ENCODE data around the gene PPM1D. TPM values are rescaled to one million over a fixed set of nuclear protein-coding genes. Genes with fewer than 3 reads are reported as not detected.
"Not testable (repeated sequence)": the region's sequence is repeated elsewhere in the genome, so short reads cannot be mapped to it uniquely, and the experiment has no call there.

PPM1D gene
- total and polyA plus RNA-seq, 5 donors from 2014 or later, result 9.5 to 29.6 (median 12.9) TPM

DNA sequence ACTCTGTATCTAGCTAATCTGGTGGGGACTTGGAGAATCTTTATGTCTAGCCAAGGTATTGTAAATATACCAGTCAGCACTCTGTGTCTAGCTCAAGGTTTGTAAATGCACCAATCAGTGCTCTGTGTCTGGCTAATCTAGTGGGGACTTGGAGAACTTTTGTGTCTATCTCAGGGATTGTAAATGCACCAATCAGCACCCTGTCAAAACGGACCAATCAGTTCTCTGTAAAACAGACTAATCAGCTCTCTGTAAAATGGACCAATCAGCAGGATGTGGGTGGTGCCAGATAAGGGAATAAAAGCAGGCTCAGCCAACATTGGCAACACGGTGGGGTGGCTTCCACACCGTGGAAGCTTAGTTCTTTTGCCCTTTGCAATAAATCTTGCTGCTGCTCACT is 14.3 kb downstream of the PPM1D start:
- H3K27me3 ChIP-seq (ENCODE audit: control insufficient read depth, insufficient read depth, low read length); H3K4me1 ChIP-seq (ENCODE audit: control insufficient read depth, insufficient read depth, low read length, poor library complexity, severe bottlenecking); H3K27me3 Mint-ChIP-seq; H3K4me3 ChIP-seq (ENCODE audit: low read depth, low read length); DNase-seq; H3K9me3 Mint-ChIP-seq; H3K36me3 ChIP-seq (ENCODE audit: control insufficient read depth, insufficient read depth, low read length); ATAC-seq (ENCODE audit: low read depth in 2 of 2); H3K27ac ChIP-seq (ENCODE audit: insufficient read depth, low read length, poor library complexity, severe bottlenecking); H3K9me3 ChIP-seq (ENCODE audit: control insufficient read depth in 2 of 2, low read length in 2 of 2): not testable (repeated sequence)
- H3K27ac Mint-ChIP-seq, result peak overlapping the region in 1 of 3 donors; percentile 57
- peaks cover 24 to 52% (median 38%) of the 10 kb centered on the region in 4 donors for H3K4me1 Mint-ChIP-seq
- H3K36me3 Mint-ChIP-seq, result peaks cover 10% of the 10 kb centered on the region
- H3K4me3 Mint-ChIP-seq, result peak overlapping the region in 1 of 4 donors; percentile 15

DNA sequence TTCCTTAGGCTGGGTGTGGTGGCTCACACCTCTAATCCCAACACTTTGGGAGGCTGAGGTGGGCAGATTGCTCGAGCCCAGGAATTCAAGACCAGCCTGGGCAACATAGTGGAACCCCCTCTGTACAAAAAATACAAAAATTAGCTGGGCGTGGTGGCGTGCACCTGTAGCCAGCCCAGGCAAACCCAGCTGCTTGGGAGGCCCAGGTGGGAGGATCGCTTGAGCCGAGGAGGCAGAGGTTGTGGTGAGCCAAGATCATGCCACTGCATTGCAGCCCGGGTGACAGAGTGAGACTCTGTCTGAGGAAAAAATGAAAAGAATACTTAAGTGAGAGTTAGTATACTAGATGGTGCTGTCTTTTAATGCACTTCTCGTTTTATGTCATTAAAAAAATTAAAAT is 15.1 kb downstream of the PPM1D start:
- H3K36me3 ChIP-seq (ENCODE audit: control insufficient read depth, insufficient read depth, low read length), result peaks cover 5% of the 10 kb centered on the region
- ATAC-seq (ENCODE audit: low read depth in 2 of 2) (no peak), DNase-seq (no peak)
- Mint-ChIP-seq H3K4me3 (no peak overlapping the region), H3K27ac (no peak overlapping the region), H3K4me1 (peaks cover 19 to 56% (median 40%) of the 10 kb centered on the region in 4 donors), H3K9me3 (no peaks in the 10 kb centered on the region), H3K27me3 (no peaks in the 10 kb centered on the region), H3K36me3 (peaks cover 10% of the 10 kb centered on the region)
- H3K9me3 ChIP-seq (ENCODE audit: control insufficient read depth in 2 of 2, low read length in 2 of 2), result no peaks in the 10 kb centered on the region
- no peak overlapping the region for H3K4me3 ChIP-seq (ENCODE audit: low read depth, low read length)
- H3K4me1 ChIP-seq (ENCODE audit: control insufficient read depth, insufficient read depth, low read length, poor library complexity, severe bottlenecking), result no peaks in the 10 kb centered on the region
- no peaks in the 10 kb centered on the region for H3K27me3 ChIP-seq (ENCODE audit: control insufficient read depth, insufficient read depth, low read length)
- no peak overlapping the region for H3K27ac ChIP-seq (ENCODE audit: insufficient read depth, low read length, poor library complexity, severe bottlenecking)

DNA sequence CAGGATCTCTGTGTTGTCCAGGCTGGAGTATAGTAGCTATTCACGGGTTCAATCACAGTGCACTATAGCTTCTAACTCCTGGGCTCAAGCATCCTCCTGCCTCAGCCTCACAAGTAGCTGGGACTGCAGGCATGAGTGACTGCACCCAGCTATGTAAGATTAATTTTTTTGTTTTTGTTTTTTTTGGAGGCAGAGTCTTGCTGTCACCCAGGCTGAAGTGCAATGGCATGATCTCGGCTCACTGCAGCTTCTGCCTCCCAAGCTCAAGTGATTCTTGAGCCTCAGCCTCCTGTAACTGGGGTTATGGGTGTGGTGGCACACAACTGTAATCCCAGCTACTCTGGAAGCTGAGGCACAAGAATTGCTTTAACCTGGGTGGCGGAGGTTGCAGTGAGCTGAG is 15.8 kb downstream of the PPM1D start:
- Histone ChIP-seq H3K36me3 (ENCODE audit: control insufficient read depth, insufficient read depth, low read length) (peaks cover 5% of the 10 kb centered on the region), H3K27me3 (ENCODE audit: control insufficient read depth, insufficient read depth, low read length) (no peaks in the 10 kb centered on the region), H3K9me3 (ENCODE audit: control insufficient read depth in 2 of 2, low read length in 2 of 2) (no peaks in the 10 kb centered on the region), H3K27ac (ENCODE audit: insufficient read depth, low read length, poor library complexity, severe bottlenecking) (no peak overlapping the region), H3K4me3 (ENCODE audit: low read depth, low read length) (no peak overlapping the region), H3K4me1 (ENCODE audit: control insufficient read depth, insufficient read depth, low read length, poor library complexity, severe bottlenecking) (no peaks in the 10 kb centered on the region)
- H3K4me1 Mint-ChIP-seq, result peaks cover 14 to 56% (median 36%) of the 10 kb centered on the region in 4 donors
- no peaks in the 10 kb centered on the region for H3K27me3 Mint-ChIP-seq
- peaks cover 10% of the 10 kb centered on the region for H3K36me3 Mint-ChIP-seq
- H3K9me3 Mint-ChIP-seq, result no peaks in the 10 kb centered on the region
- ATAC-seq (ENCODE audit: low read depth in 2 of 2), result no peak
- H3K27ac Mint-ChIP-seq, result no peak overlapping the region
- no peak overlapping the region for H3K4me3 Mint-ChIP-seq
- no peak for DNase-seq

DNA sequence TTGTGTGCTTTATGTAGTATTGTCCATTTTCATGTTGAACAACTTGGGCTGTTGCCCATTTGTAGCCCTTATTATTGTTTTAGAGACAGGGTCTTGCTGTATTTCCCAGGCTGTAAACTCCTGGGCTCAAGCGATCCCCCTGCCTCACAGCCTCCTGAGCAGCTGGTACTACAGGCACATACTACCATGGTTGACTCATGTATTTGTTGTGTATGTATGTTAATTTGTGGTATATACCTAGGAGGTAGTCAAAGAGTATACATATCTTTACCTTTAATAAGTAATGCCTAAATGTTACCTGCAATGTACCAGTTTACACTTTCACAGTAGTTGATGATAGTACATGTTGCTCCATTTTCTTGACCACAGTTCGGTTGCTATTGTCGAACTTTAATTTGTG is 18.1 kb downstream of the PPM1D start:
- Histone ChIP-seq H3K36me3 (ENCODE audit: control insufficient read depth, insufficient read depth, low read length) (peaks cover 5% of the 10 kb centered on the region), H3K27ac (ENCODE audit: insufficient read depth, low read length, poor library complexity, severe bottlenecking) (no peak overlapping the region), H3K27me3 (ENCODE audit: control insufficient read depth, insufficient read depth, low read length) (no peaks in the 10 kb centered on the region), H3K4me3 (ENCODE audit: low read depth, low read length) (no peak overlapping the region), H3K9me3 (ENCODE audit: control insufficient read depth in 2 of 2, low read length in 2 of 2) (no peaks in the 10 kb centered on the region), H3K4me1 (ENCODE audit: control insufficient read depth, insufficient read depth, low read length, poor library complexity, severe bottlenecking) (no peaks in the 10 kb centered on the region)
- Mint-ChIP-seq H3K9me3 (no peaks in the 10 kb centered on the region), H3K27ac (peak overlapping the region in 2 of 3 donors; percentile 2 to 4), H3K36me3 (peaks cover 14% of the 10 kb centered on the region), H3K4me1 (peaks cover 8 to 46% (median 34%) of the 10 kb centered on the region in 4 donors), H3K27me3 (no peaks in the 10 kb centered on the region), H3K4me3 (no peak overlapping the region)
- ATAC-seq (ENCODE audit: low read depth in 2 of 2) (no peak), DNase-seq (no peak)

DNA sequence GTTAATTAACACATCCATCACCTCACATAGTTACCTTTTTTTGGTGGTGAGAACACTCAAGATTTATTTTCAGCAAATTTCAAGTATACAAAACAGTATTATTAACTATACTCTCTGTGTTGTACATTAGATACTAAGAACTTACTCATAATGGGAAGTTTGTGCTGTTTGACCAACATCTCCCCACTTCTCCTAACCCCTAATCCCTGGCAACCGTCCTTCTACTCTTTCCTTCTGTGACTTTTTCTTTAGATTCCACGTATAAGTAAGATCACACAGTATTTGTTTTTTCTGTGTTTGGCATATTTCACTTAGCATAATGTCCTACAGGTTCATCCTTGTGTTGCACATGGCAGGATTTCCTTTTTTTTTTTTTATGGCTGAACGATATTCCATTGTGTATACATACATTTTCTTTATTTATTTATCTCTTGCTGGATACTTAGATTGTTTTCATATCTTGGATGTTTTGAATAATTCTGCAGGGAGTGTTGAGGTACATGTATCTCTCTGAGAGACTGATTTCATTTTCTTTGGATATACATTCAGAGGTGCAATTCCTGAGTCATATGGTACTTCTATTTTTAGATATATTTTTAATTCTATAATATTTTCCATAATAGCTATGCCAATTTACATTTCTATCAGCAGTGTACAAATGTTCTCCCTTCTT is 19.0 kb downstream of the PPM1D start:
- no peak overlapping the region for H3K4me3 Mint-ChIP-seq
- Histone ChIP-seq H3K4me1 (ENCODE audit: control insufficient read depth, insufficient read depth, low read length, poor library complexity, severe bottlenecking) (no peaks in the 10 kb centered on the region), H3K27me3 (ENCODE audit: control insufficient read depth, insufficient read depth, low read length) (no peaks in the 10 kb centered on the region), H3K27ac (ENCODE audit: insufficient read depth, low read length, poor library complexity, severe bottlenecking) (no peak overlapping the region), H3K4me3 (ENCODE audit: low read depth, low read length) (no peak overlapping the region), H3K36me3 (ENCODE audit: control insufficient read depth, insufficient read depth, low read length) (peaks cover 7% of the 10 kb centered on the region), H3K9me3 (ENCODE audit: control insufficient read depth in 2 of 2, low read length in 2 of 2) (no peaks in the 10 kb centered on the region)
- H3K36me3 Mint-ChIP-seq, result peaks cover 16% of the 10 kb centered on the region
- no peaks in the 10 kb centered on the region for H3K9me3 Mint-ChIP-seq
- ATAC-seq (ENCODE audit: low read depth in 2 of 2), result no peak
- no peak for DNase-seq
- no peaks in the 10 kb centered on the region for H3K27me3 Mint-ChIP-seq
- peaks cover 15 to 53% (median 37%) of the 10 kb centered on the region in 4 donors for H3K4me1 Mint-ChIP-seq
- no peak overlapping the region for H3K27ac Mint-ChIP-seq

DNA sequence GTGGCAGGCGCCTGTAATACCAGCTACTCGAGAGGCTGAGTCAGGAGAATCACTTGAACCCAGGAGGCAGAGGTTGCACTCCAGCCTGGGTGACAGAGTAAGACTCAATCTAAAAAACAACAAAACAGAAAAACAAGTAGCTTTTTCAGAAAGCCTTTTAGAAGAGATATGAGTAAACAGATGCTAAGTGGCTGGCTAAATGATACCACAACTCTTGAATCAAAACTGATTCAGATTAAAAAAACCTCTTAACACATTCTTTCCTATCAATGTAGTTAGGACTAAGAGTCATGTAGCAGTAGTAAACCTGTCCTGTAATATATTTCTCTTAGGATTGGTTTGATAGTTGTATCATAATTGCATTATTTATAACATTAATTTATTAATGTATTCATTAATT is 23.0 kb downstream of the PPM1D start:
- Histone ChIP-seq H3K36me3 (ENCODE audit: control insufficient read depth, insufficient read depth, low read length) (peaks cover 9% of the 10 kb centered on the region), H3K27ac (ENCODE audit: insufficient read depth, low read length, poor library complexity, severe bottlenecking) (no peak overlapping the region), H3K4me3 (ENCODE audit: low read depth, low read length) (no peak overlapping the region), H3K9me3 (ENCODE audit: control insufficient read depth in 2 of 2, low read length in 2 of 2) (no peaks in the 10 kb centered on the region), H3K4me1 (ENCODE audit: control insufficient read depth, insufficient read depth, low read length, poor library complexity, severe bottlenecking) (no peaks in the 10 kb centered on the region), H3K27me3 (ENCODE audit: control insufficient read depth, insufficient read depth, low read length) (no peaks in the 10 kb centered on the region)
- no peaks in the 10 kb centered on the region for H3K27me3 Mint-ChIP-seq
- H3K4me3 Mint-ChIP-seq, result no peak overlapping the region
- no peak for ATAC-seq (ENCODE audit: low read depth in 2 of 2)
- H3K9me3 Mint-ChIP-seq, result no peaks in the 10 kb centered on the region
- no peak overlapping the region for H3K27ac Mint-ChIP-seq
- no peak for DNase-seq
- peaks cover 11% of the 10 kb centered on the region for H3K36me3 Mint-ChIP-seq
- peaks cover 20 to 35% (median 27%) of the 10 kb centered on the region in 4 donors for H3K4me1 Mint-ChIP-seq

DNA sequence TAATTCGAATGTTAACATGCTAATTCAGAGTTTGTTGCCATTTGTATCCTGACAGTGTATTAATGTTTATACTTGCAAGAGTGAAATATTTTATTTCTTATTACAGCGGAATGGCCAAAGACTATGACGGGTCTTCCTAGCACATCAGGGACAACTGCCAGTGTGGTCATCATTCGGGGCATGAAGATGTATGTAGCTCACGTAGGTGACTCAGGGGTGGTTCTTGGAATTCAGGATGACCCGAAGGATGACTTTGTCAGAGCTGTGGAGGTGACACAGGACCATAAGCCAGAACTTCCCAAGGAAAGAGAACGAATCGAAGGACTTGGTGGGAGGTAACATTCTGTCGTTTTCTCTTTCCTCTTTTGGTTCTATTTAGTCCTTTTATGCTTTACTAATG is 23.4 kb downstream of the PPM1D start:
- Mint-ChIP-seq H3K4me3 (no peak overlapping the region), H3K27ac (peak overlapping the region in 1 of 3 donors; percentile 70), H3K27me3 (no peaks in the 10 kb centered on the region), H3K36me3 (peaks cover 10% of the 10 kb centered on the region), H3K4me1 (peaks cover 18 to 31% (median 25%) of the 10 kb centered on the region in 4 donors), H3K9me3 (no peaks in the 10 kb centered on the region)
- ATAC-seq (ENCODE audit: low read depth in 2 of 2) (no peak), DNase-seq (no peak)
- no peaks in the 10 kb centered on the region for H3K4me1 ChIP-seq (ENCODE audit: control insufficient read depth, insufficient read depth, low read length, poor library complexity, severe bottlenecking)
- H3K36me3 ChIP-seq (ENCODE audit: control insufficient read depth, insufficient read depth, low read length), result peaks cover 10% of the 10 kb centered on the region
- no peaks in the 10 kb centered on the region for H3K9me3 ChIP-seq (ENCODE audit: control insufficient read depth in 2 of 2, low read length in 2 of 2)
- H3K27me3 ChIP-seq (ENCODE audit: control insufficient read depth, insufficient read depth, low read length), result no peaks in the 10 kb centered on the region
- no peak overlapping the region for H3K27ac ChIP-seq (ENCODE audit: insufficient read depth, low read length, poor library complexity, severe bottlenecking)
- H3K4me3 ChIP-seq (ENCODE audit: low read depth, low read length), result no peak overlapping the region

DNA sequence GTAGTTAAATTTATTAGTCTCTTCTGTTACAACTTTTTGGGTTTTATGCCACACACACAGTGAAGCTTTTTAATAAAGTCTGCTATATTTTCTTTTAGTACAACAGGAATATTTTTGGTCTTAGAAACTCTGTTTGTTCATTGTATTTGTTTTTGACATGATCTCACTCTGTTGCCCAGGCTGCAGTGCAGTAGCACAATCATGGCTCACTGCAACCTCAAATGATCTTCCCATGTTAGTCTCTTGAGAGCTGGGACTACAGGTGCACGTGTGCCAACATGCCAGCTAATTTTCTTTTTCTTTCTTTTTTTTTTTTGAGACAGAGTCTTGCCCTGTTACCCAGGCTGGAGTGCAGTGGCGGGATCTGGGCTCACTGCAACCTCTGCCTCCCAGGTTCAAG is 27.1 kb downstream of the PPM1D start:
- Mint-ChIP-seq H3K4me3 (no peak overlapping the region), H3K27me3 (no peaks in the 10 kb centered on the region), H3K27ac (peak overlapping the region in 2 of 3 donors; percentile 28 to 59), H3K36me3 (peaks cover 9% of the 10 kb centered on the region), H3K9me3 (no peaks in the 10 kb centered on the region), H3K4me1 (peaks cover 14 to 24% (median 20%) of the 10 kb centered on the region in 4 donors)
- ATAC-seq (ENCODE audit: low read depth in 2 of 2) (no peak), DNase-seq (no peak)
- H3K36me3 ChIP-seq (ENCODE audit: control insufficient read depth, insufficient read depth, low read length), result peaks cover 10% of the 10 kb centered on the region
- H3K4me3 ChIP-seq (ENCODE audit: low read depth, low read length), result no peak overlapping the region
- no peak overlapping the region for H3K27ac ChIP-seq (ENCODE audit: insufficient read depth, low read length, poor library complexity, severe bottlenecking)
- H3K4me1 ChIP-seq (ENCODE audit: control insufficient read depth, insufficient read depth, low read length, poor library complexity, severe bottlenecking), result no peaks in the 10 kb centered on the region
- H3K27me3 ChIP-seq (ENCODE audit: control insufficient read depth, insufficient read depth, low read length), result no peaks in the 10 kb centered on the region
- H3K9me3 ChIP-seq (ENCODE audit: control insufficient read depth in 2 of 2, low read length in 2 of 2), result no peaks in the 10 kb centered on the region

All from CD4-positive, CD25-positive, alpha-beta regulatory T cell (primary cell).